GM21619 (cell line): Measurements from ENCODE around the gene CACNA1G.

Source experiments
- ATAC-seq: cut with Tn5 transposase; IDR thresholded peaks from one replicate; pipeline ENCODE4 v1.9.1; 2021; ENCODE audit not compliant: unreplicated experiment

Gene CACNA1G

GRCh38 chr17:50629902-50630301, 69.4 kb downstream of the CACNA1G start:
- ATAC-seq, result no peak

- ATAC-seq, result no peak
Observed at GRCh38 chr17:50630524-50631194, 70.1 kb downstream of the CACNA1G start.

- no peak for ATAC-seq
Observed at GRCh38 chr17:50631195-50631907, 70.8 kb downstream of the CACNA1G start.

- no peak for ATAC-seq
Observed at GRCh38 chr17:50631908-50632571, 71.5 kb downstream of the CACNA1G start.

GRCh38 chr17:50632637-50633036, 72.1 kb downstream of the CACNA1G start:
- ATAC-seq, result no peak

DNA sequence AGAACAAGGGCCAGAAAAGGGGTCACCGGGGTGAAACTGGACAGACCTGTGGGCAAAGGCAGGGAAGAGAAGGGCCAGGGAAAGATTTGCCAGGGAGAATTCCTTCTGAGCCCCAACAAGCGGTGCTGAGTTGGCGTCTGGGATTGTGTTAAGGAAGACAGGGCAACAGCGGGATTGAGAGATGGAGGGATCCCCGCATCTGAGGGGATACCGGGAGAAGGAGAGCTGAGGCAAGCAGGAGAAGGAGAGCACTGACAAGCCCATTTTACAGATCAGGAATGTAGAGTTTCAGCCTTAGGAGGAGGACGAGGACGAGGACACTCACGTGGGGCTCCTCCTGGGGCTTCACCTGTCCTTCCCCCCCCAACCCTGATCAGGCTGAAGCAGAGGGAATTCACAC, 73.2 kb downstream of the CACNA1G start:
- no peak for ATAC-seq

- ATAC-seq, result no peak
Observed at GRCh38 chr17:50634224-50634914, 73.9 kb downstream of the CACNA1G start, which contains the start of gene ABCC3. Gene ABCC3, plus strand, starts transcription at chr17:50634881. Its CDS starts 56 bp downstream, at chr17:50634937.

DNA sequence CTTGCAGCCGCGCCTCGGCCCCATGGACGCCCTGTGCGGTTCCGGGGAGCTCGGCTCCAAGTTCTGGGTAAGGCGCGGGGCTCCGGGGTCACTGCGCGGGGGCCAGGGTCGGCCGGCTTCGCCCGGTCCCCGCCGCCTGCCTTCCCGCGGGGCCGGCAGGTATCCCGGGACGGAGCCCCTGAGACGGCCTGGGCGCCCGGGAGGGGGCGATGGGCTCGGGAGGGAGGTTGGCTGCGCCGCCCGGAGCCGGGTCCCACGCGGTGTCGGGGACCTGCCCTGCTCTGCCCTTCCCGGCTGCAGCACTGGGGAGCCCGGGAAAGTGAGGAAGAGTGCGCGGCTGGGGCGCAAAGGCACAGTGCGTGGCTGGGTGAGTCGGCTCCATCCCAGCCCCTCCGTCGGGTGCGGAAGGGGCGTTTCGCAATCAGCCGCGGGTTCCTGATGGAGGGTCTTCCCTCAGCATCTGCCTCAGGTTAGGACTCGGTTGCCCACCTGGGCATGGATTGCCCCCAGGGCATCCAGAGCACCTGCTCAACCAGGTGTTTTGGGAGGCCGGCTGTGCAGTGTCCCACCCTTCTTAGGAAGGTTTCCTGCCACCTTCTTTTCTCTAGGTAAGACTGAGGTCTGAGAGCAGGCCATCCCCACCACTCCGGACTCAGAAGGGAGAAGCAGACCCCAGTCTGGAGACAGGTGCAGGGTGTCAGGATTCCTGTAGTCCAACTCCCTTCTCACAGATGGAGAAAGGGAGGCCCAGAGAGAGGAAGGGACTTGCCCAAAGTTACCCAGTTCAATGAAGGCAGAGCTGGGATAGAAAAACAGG, 74.6 kb downstream of the CACNA1G start:
- ATAC-seq, result no peak

DNA sequence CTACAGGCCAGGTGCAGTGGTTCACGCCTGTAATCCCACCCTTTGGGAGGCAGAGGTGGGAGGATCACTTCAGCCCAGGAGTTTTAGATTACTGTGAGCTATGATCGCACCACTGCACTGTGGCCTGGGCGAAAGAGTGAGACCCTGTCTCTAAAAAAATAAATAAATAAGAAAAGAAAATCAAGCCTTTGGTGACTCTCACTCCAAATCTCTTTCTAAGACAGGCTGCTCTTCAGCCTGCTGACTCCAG, 75.1 kb downstream of the CACNA1G start:
- ATAC-seq, result no peak

DNA sequence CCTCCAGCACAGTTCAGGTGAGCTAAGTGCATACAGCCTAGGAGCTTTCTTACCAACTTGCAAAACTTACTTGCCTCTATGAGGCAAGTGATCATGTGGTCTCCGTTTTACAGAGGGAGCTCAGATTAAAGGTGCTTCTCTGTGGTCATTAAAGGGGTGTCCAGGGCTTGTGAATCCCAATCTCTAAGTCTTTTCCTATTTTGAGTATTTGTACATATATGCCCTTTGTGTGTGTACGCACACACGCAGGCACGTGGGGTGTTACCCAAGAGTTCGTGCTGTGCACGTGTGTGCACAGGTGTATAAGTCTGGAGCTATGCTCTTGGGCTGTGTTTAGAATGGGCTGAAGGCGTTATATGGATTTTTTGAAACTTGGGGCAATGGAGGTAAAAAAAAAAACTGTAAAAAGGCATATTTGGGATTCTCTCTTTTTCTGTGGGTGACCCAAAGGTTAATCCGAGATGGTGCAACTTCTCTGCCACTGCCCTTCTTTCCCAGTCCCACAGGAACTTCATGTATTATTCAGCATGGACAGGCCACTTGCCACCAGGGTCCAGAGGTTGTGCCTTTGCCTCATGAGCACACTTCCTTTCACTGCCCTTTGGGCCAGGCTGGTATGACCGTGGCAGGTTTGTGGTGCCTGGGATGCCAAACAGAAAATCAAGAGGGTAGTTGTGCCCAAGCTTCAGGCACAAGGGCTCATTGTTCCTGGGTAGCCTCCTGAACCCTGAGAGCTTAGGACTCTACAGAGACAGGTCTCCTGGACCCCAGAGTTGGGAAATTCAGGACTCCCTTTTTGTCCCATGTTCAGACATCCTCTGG, 75.7 kb downstream of the CACNA1G start:
- no peak for ATAC-seq

DNA sequence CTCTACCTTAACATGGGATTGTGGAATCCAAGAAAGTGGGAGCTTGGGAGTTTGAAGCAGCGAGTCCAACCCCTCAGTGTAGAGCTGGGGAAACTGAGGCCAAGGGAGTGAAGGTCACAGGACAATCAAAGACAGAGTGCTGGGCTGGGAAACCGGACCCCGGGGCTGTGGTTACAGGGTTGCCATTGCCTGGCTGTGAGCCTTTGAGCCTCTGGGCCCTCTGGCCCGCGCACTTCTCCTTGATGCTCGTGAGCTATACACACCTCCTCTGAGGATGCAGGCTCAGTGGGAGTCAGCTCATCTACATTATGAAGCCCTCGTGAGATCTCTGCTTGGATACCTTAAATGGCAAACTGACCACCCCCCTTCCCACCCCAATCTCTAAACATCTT, 76.3 kb downstream of the CACNA1G start:
- ATAC-seq, result no peak

GRCh38 chr17:50637829-50638605, 77.5 kb downstream of the CACNA1G start:
- ATAC-seq, result no peak

GRCh38 chr17:50638606-50638965, 78.1 kb downstream of the CACNA1G start:
- no peak for ATAC-seq

- no peak for ATAC-seq
Observed at GRCh38 chr17:50638966-50639713, 78.6 kb downstream of the CACNA1G start.

DNA sequence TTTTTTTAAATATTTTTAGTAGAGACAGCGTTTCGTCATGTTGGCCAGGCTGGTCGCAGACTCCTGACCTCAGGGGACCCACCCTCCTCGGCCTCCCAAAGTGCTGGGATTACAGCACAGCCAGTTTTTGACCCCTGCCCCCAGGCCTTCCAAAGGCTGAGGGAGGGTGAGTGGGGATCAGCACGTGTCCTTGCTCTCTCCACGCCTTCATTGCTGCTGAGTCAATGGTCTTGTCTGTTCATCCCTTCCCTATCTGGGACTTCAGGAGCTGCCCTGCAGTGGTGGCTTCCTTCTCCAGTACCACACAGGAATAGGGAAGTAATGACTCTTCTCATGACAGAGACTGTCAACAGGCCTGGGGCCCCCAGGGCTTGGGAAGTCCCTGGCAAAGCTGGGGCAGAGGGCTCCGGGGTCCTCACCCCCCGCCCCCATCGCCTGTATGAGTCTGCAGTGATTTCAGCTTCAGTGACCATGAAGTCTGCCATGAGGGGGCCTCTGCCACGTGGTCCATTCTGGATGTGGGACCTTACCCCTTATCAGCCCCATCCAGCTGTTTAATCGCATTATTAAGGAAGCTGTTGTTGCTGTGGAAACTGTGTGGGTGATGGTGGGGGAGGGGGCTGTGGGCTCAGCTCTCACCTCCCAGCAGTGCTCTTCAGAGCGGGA, 80.3 kb downstream of the CACNA1G start:
- ATAC-seq, result no peak

DNA sequence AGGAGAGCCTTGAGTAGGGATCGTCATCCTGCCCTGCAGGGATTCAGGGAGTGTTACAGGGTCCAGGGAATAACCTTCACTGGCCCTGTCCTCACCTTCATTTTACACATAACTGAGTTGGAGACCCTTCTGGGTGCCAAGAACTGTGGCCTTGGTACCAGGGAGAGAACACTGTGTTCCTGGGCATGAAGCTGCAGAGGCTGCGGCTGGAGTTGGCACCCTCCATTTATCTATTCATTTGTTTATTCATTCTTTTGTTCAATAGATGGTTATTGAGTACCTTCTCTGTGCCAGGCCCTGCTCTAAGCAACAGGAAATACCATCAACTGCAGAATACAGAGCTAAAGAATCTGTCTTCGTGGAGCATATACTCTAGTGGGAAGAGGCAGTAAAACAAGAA, 80.8 kb downstream of the CACNA1G start:
- ATAC-seq, result no peak

DNA sequence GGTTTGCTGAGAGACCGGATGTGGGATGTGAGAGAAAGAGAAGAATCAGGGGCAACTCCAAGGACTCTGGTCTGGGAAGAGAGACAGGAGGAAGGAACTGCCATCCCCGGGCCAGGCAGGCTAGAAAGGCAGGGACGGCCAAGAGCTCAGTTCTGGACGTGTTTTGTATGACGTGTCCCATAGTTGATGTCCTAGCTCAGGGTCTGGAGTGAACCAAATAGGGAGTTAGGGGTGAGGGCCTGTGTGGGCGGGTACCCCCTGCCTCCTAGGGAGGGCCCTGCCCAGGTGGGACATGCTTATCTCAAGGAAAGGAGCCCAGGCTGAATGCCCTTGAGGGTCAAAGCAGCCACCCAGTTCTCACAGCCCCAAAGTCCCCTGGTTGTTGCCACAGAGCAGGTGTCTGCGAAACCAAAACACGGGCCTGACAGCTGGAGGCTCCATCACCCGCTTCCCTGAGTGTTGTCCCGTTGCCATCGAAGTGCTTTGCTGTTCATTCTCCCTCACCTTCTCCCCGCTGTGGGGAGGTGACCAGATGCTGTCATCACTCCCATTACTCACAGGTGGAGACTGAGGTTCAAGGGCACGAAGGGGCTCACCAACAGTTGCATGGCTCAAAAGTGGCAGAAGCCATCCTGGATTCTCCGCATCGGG, 81.7 kb downstream of the CACNA1G start:
- ATAC-seq, result no peak
